HEK293 (cell line): ENCODE measurements around the gene SLC35F3.

Source experiments
- CTCF ChIA-PET: fragments of 350-600 bp; formaldehyde crosslinking; extraction: SDS; loops from one replicate; lab custom pipeline; 2021; ENCODE audit warnings: antibody characterized with exemption; lab: Yijun Ruan, JAX
- POLR2A ChIA-PET: fragments of 300-600 bp; formaldehyde crosslinking; extraction: SDS; loops from one replicate; lab custom pipeline; 2020; ENCODE audit warnings: antibody characterized with exemption, inconsistent platforms; lab: Yijun Ruan, JAX
- H3K27ac ChIP-seq: fragments of 200-500 bp; sonication (Bioruptor generic); 2 replicates; pipeline ENCODE4 v1.5.1; 2014; ENCODE audit warnings: low read depth, low read length, control low read depth, inconsistent platforms; ENCODE audit errors: extremely low read depth
- H3K36me3 ChIP-seq, 2 experiments: fragments of 200-500 bp in 1 of 2; sonication (Bioruptor generic) in 1 of 2; 1 replicate in 1 of 2; 2 replicates in 1 of 2; pipeline ENCODE4 v1.5.1; 2014 to 2017; ENCODE audit warnings: inconsistent platforms in 2 of 2, low read length in 2 of 2; ENCODE audit not compliant: control insufficient read depth in 2 of 2, insufficient read depth in 1 of 2
- H3K4me1 ChIP-seq: fragments of 200-500 bp; sonication (Bioruptor generic); 2 replicates; pipeline ENCODE4 v1.5.1; 2014; ENCODE audit warnings: mild to moderate bottlenecking, low read length, inconsistent platforms; ENCODE audit not compliant: control insufficient read depth, insufficient read depth
- H3K4me3 ChIP-seq: 2 replicates; pipeline ENCODE4 v1.5.1; 2011; ENCODE audit warnings: low read depth, mild to moderate bottlenecking, control low read depth, low read length, moderate library complexity
- H3K9me3 ChIP-seq: fragments of 200-500 bp; sonication (Bioruptor generic); 2 replicates; pipeline ENCODE4 v1.5.1; 2014; ENCODE audit warnings: low read depth, low read length, inconsistent platforms; ENCODE audit not compliant: control insufficient read depth, insufficient read depth
- HOXD13 ChIP-seq: sonication (generic); formaldehyde crosslinking; IDR thresholded peaks from 2 replicates; pipeline ENCODE4 v1.8.0; 2022; ENCODE audit warnings: missing genetic modification reagents, borderline replicate concordance
- MZF1 ChIP-seq: fragments of 450-650 bp; formaldehyde crosslinking; IDR thresholded peaks from 2 replicates; pipeline ENCODE4 v1.5.1; 2017; ENCODE audit warnings: missing biosample characterization, missing genetic modification characterization, borderline replicate concordance
- PRDM1 ChIP-seq: fragments of 450-650 bp; formaldehyde crosslinking; IDR thresholded peaks from 2 replicates; pipeline ENCODE4; 2016; ENCODE audit warnings: missing biosample characterization, missing genetic modification characterization
- PRDM2 ChIP-seq: fragments of 450-650 bp; formaldehyde crosslinking; IDR thresholded peaks from 2 replicates; pipeline ENCODE4 v1.5.1; 2016; ENCODE audit warnings: missing biosample characterization, missing genetic modification characterization, borderline replicate concordance
- ZBTB49 ChIP-seq: fragments of 450-650 bp; formaldehyde crosslinking; IDR thresholded peaks from 2 replicates; pipeline ENCODE4 v1.5.1; 2016; ENCODE audit warnings: missing biosample characterization, missing genetic modification characterization, low read depth
- ZBTB7A ChIP-seq: fragments of 450-650 bp; formaldehyde crosslinking; IDR thresholded peaks from 2 replicates; pipeline ENCODE4 v1.5.1; 2016; ENCODE audit warnings: low read depth, missing biosample characterization, missing genetic modification characterization
- ZFP41 ChIP-seq: fragments of 450-650 bp; formaldehyde crosslinking; IDR thresholded peaks from 2 replicates; pipeline ENCODE4 v1.5.1; 2016; ENCODE audit warnings: missing biosample characterization, missing genetic modification characterization, borderline replicate concordance
- ZIC2 ChIP-seq: fragments of 450-650 bp; formaldehyde crosslinking; IDR thresholded peaks from 2 replicates; pipeline ENCODE4 v1.5.1; 2016; ENCODE audit warnings: missing biosample characterization, missing genetic modification characterization
- ZNF112 ChIP-seq: fragments of 450-650 bp; formaldehyde crosslinking; IDR thresholded peaks from 2 replicates; pipeline ENCODE4 v1.5.0; 2017; ENCODE audit warnings: missing biosample characterization, missing genetic modification characterization
- ZNF146 ChIP-seq: fragments of 450-650 bp; formaldehyde crosslinking; IDR thresholded peaks from 2 replicates; pipeline ENCODE4 v1.5.1; 2016; ENCODE audit warnings: missing biosample characterization, missing genetic modification characterization
- ZNF19 ChIP-seq: fragments of 450-650 bp; formaldehyde crosslinking; IDR thresholded peaks from 2 replicates; pipeline ENCODE4; 2016; ENCODE audit warnings: missing biosample characterization, missing genetic modification characterization, low read depth
- ZNF211 ChIP-seq: fragments of 450-650 bp; formaldehyde crosslinking; IDR thresholded peaks from 2 replicates; pipeline ENCODE4 v1.5.1; 2016; ENCODE audit warnings: low read depth, missing biosample characterization, missing genetic modification characterization
- ZNF398 ChIP-seq: fragments of 450-650 bp; formaldehyde crosslinking; IDR thresholded peaks from 2 replicates; pipeline ENCODE4 v1.5.1; 2017; ENCODE audit warnings: missing biosample characterization, missing genetic modification characterization
- ZNF404 ChIP-seq: fragments of 450-650 bp; formaldehyde crosslinking; IDR thresholded peaks from 2 replicates; pipeline ENCODE4 v1.5.1; 2017; ENCODE audit warnings: missing biosample characterization, missing genetic modification characterization
- ZNF433 ChIP-seq: fragments of 450-650 bp; formaldehyde crosslinking; IDR thresholded peaks from 2 replicates; pipeline ENCODE4 v1.5.1; 2016; ENCODE audit warnings: missing biosample characterization, missing genetic modification characterization, low read depth
- ZNF529 ChIP-seq: fragments of 450-650 bp; formaldehyde crosslinking; IDR thresholded peaks from 2 replicates; pipeline ENCODE4 v1.5.1; 2017; ENCODE audit warnings: missing genetic modification characterization, missing biosample characterization; ENCODE audit not compliant: insufficient replicate concordance
- ZNF549 ChIP-seq: fragments of 450-650 bp; IDR thresholded peaks from 2 replicates; pipeline ENCODE4 v1.5.1; 2018; ENCODE audit warnings: missing biosample characterization, missing genetic modification characterization, mild to moderate bottlenecking, inconsistent platforms, moderate library complexity
- ZNF623 ChIP-seq: fragments of 450-650 bp; formaldehyde crosslinking; IDR thresholded peaks from 2 replicates; pipeline ENCODE4 v1.5.1; 2016; ENCODE audit warnings: missing biosample characterization, missing genetic modification characterization
- ZNF707 ChIP-seq: fragments of 450-650 bp; formaldehyde crosslinking; IDR thresholded peaks from 2 replicates; pipeline ENCODE4 v1.5.1; 2016; ENCODE audit warnings: missing biosample characterization, missing genetic modification characterization
- ZNF776 ChIP-seq: fragments of 450-650 bp; formaldehyde crosslinking; IDR thresholded peaks from 2 replicates; pipeline ENCODE4 v1.5.0; 2017; ENCODE audit warnings: missing biosample characterization, missing genetic modification characterization, borderline replicate concordance

The SLC35F3 gene

GRCh38 chr1:234369784-234370183 is 465.3 kb downstream of the SLC35F3 start (continued):
- no peak for TF ChIP-seq ZNF707

- no peak for TF ChIP-seq ZBTB49 (tag by site-specific recombination)
- TF ChIP-seq ZNF623 (tag by site-specific recombination) = no peak
- TF ChIP-seq ZNF433 (tag by site-specific recombination) = no peak
- TF ChIP-seq ZFP41 = no peak
- no peak for TF ChIP-seq ZNF404 (tag by site-specific recombination)
- no peak for TF ChIP-seq PRDM1 (tag by site-specific recombination)
- TF ChIP-seq PRDM2 (tag by site-specific recombination) = no peak
- no peak for TF ChIP-seq MZF1 (tag by site-specific recombination)
- TF ChIP-seq ZNF549 (tag by site-specific recombination) = no peak
- TF ChIP-seq ZNF529 = no peak
- no peak for TF ChIP-seq ZNF19
- TF ChIP-seq ZIC2 = no peak
- TF ChIP-seq ZNF112 (tag by site-specific recombination) = no peak
- TF ChIP-seq ZNF146 (tag by site-specific recombination) = no peak
- TF ChIP-seq ZBTB7A (tag by site-specific recombination) = no peak
- TF ChIP-seq HOXD13 = no peak
- no peak for TF ChIP-seq ZNF211 (tag by site-specific recombination)
- TF ChIP-seq ZNF776 (tag by site-specific recombination) = no peak
- TF ChIP-seq ZNF398 (tag by site-specific recombination) = no peak
- TF ChIP-seq, all 188 proteins: peak for 0
- no peak overlapping the region for H3K4me3 ChIP-seq
- ChIA-PET CTCF (interaction anchor here (0.6 to 1.4 kb wide), 4 partner anchors 61 to 235 kb away, joined by 4 to 6 read pairs (median 4); no protein-coding TSS in a partner anchor), POLR2A (no interaction called here)
- no peaks in the 10 kb centered on the region for H3K4me1 ChIP-seq
- H3K9me3 ChIP-seq = no peaks in the 10 kb centered on the region
- H3K27ac ChIP-seq = no peak overlapping the region
- H3K36me3 ChIP-seq = peaks cover 10 to 15% of the 10 kb centered on the region in 2 experiments
These were observed 466.9 kb downstream of the SLC35F3 start for GRCh38 chr1:234371414-234371813.
